Inferior parietal cortex (tissue), 1 donor: ENCODE measurements around the gene CACNA1C.

ENCODE experiments used
- DNase-seq: peaks from one replicate; pipeline ENCODE4 v3.0.0-alpha.2; 2016; ENCODE audit errors: extremely low spot score

CACNA1C gene

GRCh38 chr12:2274733-2275132 lies 221.9 kb downstream of the CACNA1C start:
- no peak for DNase-seq

- no peak for DNase-seq
These were observed 223.7 kb downstream of the CACNA1C start for GRCh38 chr12:2276288-2277033.

- DNase-seq = no peak
These were observed 224.8 kb downstream of the CACNA1C start for GRCh38 chr12:2277492-2278155.

GRCh38 chr12:2281446-2281845 lies 228.7 kb downstream of the CACNA1C start:
- DNase-seq = no peak

- DNase-seq = no peak
These were observed 229.5 kb downstream of the CACNA1C start for GRCh38 chr12:2282318-2282717.

- DNase-seq = no peak
These were observed 230.7 kb downstream of the CACNA1C start for GRCh38 chr12:2283480-2283879.

GRCh38 chr12:2283916-2284315 lies 231.1 kb downstream of the CACNA1C start:
- DNase-seq = no peak

- no peak for DNase-seq
These were observed 231.6 kb downstream of the CACNA1C start for GRCh38 chr12:2284321-2284813.

GRCh38 chr12:2284857-2285256 lies 232.1 kb downstream of the CACNA1C start:
- DNase-seq = peak; percentile 59

GRCh38 chr12:2285462-2285861 lies 232.7 kb downstream of the CACNA1C start:
- no peak for DNase-seq

GRCh38 chr12:2286047-2286446 lies 233.3 kb downstream of the CACNA1C start:
- DNase-seq = no peak

- no peak for DNase-seq
These were observed 233.8 kb downstream of the CACNA1C start for GRCh38 chr12:2286461-2287131.

GRCh38 chr12:2287151-2287550 lies 234.4 kb downstream of the CACNA1C start:
- no peak for DNase-seq

GRCh38 chr12:2287589-2287988 lies 234.8 kb downstream of the CACNA1C start:
- DNase-seq = no peak

- no peak for DNase-seq
These were observed 235.2 kb downstream of the CACNA1C start for GRCh38 chr12:2288001-2288400.

GRCh38 chr12:2288471-2288870 lies 235.7 kb downstream of the CACNA1C start:
- DNase-seq = no peak

- DNase-seq = no peak
These were observed 236.1 kb downstream of the CACNA1C start for GRCh38 chr12:2288875-2289274.

GRCh38 chr12:2289525-2289924 lies 236.7 kb downstream of the CACNA1C start:
- no peak for DNase-seq

GRCh38 chr12:2290091-2290490 lies 237.3 kb downstream of the CACNA1C start:
- no peak for DNase-seq

GRCh38 chr12:2290516-2291065 lies 237.8 kb downstream of the CACNA1C start:
- no peak for DNase-seq

- DNase-seq = peak; percentile 63
These were observed 238.5 kb downstream of the CACNA1C start for GRCh38 chr12:2291182-2291832.

- DNase-seq = no peak
These were observed 239.2 kb downstream of the CACNA1C start for GRCh38 chr12:2291947-2292346.
